Fibroblast of lung (primary cell): ENCODE data around the gene IL17D. TPM values are rescaled to one million over a fixed set of nuclear protein-coding genes. Genes with fewer than 3 reads are reported as not detected.

Source experiments
- DNase-seq, 2 donors: peaks; one replicate each; pipeline versions ENCODE4 v3.0.0 to v3.0.0-alpha.2; 2010; ENCODE audit warnings: low read depth in 2 of 2
- H2AFZ ChIP-seq: 2 replicates; pipeline ENCODE4 v1.5.1; 2012; ENCODE audit warnings: low read length, control low read depth, inconsistent platforms
- H3K27ac ChIP-seq: 2 replicates; pipeline ENCODE4 v1.5.1; 2011; ENCODE audit warnings: low read length, control low read depth; ENCODE audit not compliant: insufficient read depth
- H3K27me3 ChIP-seq: 2 replicates; pipeline ENCODE4 v1.5.1; 2011; ENCODE audit warnings: mild to moderate bottlenecking, low read length; ENCODE audit not compliant: control insufficient read depth, insufficient read depth
- H3K36me3 ChIP-seq: 2 replicates; pipeline ENCODE4 v1.5.1; 2011; ENCODE audit warnings: low read length; ENCODE audit not compliant: control insufficient read depth, insufficient read depth
- H3K4me1 ChIP-seq: 2 replicates; pipeline ENCODE4 v1.5.1; 2011; ENCODE audit warnings: low read length; ENCODE audit not compliant: control insufficient read depth, insufficient read depth; ENCODE audit errors: extremely low read depth
- H3K4me2 ChIP-seq: 2 replicates; pipeline ENCODE4 v1.5.1; 2011; ENCODE audit warnings: low read length, control low read depth; ENCODE audit not compliant: insufficient read depth; ENCODE audit errors: extremely low read depth
- H3K4me3 ChIP-seq, 4 experiments: fragments of 200-600 bp in 1 of 4; sonication (generic) in 1 of 4; replicated peaks in 1 of 4; 2 replicates each; pipeline ENCODE4 v1.5.1; 2011 to 2016; ENCODE audit warnings: low read length in 4 of 4, low read depth in 3 of 4, mild to moderate bottlenecking in 3 of 4, control low read depth in 2 of 4, inconsistent platforms in 1 of 4, mixed read lengths in 1 of 4; ENCODE audit not compliant: insufficient read depth in 1 of 4; ENCODE audit errors: control extremely low read depth in 1 of 4
- H3K79me2 ChIP-seq: 2 replicates; pipeline ENCODE4 v1.5.1; 2012; ENCODE audit warnings: mild to moderate bottlenecking, low read length, inconsistent platforms; ENCODE audit not compliant: control insufficient read depth, insufficient read depth
- H3K9ac ChIP-seq: 2 replicates; pipeline ENCODE4 v1.5.1; 2011; ENCODE audit warnings: mild to moderate bottlenecking, low read length, control low read depth; ENCODE audit not compliant: insufficient read depth
- H3K9me3 ChIP-seq: 2 replicates; pipeline ENCODE4 v1.5.1; 2012; ENCODE audit warnings: low read depth, low read length; ENCODE audit not compliant: control insufficient read depth, insufficient read depth
- H4K20me1 ChIP-seq: 2 replicates; pipeline ENCODE4 v1.5.1; 2011; ENCODE audit warnings: low read length; ENCODE audit not compliant: control insufficient read depth, insufficient read depth; ENCODE audit errors: extremely low read depth
- EZH2 ChIP-seq: IDR thresholded peaks from 2 replicates; pipeline ENCODE4 v1.5.1; 2012; ENCODE audit warnings: low read length, control low read depth, mild to moderate bottlenecking; ENCODE audit errors: missing control alignments
- polyA plus RNA-seq, 2 donors: library from polyadenylated mRNA; depleted of rRNA in 1 of 2; stranded (reverse) in 1 of 2; unstranded in 1 of 2; fragments of >200 nt; gene quantifications; 2 replicates each; pipeline ENCODE4 v1.2.1, GENCODE V29; 2011 to 2012; ENCODE audit warnings: missing spikeins in 1 of 2
- total RNA-seq: library from RNA; depleted of rRNA; stranded (reverse); fragments of >200 nt; gene quantifications from 2 replicates; pipeline ENCODE4 v1.2.1, GENCODE V29; 2014
- TF ChIP-seq, protein P1 (sequence below), 2 donors: IDR thresholded peaks in 1 of 2; conservative IDR thresholded peaks in 1 of 2; 1 replicate in 1 of 2; 2 replicates in 1 of 2; pipeline ENCODE4 v1.5.1; 2011 to 2012; ENCODE audit warnings: low read length in 2 of 2, control low read depth in 1 of 2, inconsistent platforms in 1 of 2, low read depth in 1 of 2, mild to moderate bottlenecking in 1 of 2

The IL17D gene
- total and polyA plus RNA-seq, 2 donors (not counting 1 experiment from before 2014, with no cell fraction given), result 1.2 to 2.3 TPM

DNA sequence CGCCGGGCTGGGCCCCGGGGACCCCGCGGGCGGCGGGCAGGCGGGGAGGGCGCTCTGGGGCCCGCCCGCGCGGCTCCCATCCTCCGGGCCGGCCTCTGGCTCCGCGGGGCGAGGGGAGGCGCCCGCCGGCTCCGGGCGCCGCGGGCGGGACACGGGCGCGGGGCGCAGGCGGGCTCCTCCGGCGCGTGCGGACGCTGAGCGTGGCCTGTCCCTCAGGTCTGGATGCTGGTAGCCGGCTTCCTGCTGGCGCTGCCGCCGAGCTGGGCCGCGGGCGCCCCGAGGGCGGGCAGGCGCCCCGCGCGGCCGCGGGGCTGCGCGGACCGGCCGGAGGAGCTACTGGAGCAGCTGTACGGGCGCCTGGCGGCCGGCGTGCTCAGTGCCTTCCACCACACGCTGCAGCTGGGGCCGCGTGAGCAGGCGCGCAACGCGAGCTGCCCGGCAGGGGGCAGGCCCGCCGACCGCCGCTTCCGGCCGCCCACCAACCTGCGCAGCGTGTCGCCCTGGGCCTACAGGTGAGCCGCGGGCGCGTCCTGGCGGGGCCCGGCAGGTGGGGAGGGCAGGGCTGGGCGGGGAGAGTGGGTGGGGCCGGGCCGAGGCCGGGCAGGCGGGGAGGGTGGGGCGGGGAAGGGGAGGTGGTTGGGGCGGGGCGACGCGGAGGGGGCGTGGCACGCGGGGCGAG lies 420 bp downstream of the IL17D start:
- H4K20me1 ChIP-seq, result no peaks in the 10 kb centered on the region
- H3K27me3 ChIP-seq, result no peaks in the 10 kb centered on the region
- H3K4me2 ChIP-seq, result peak overlapping the region; percentile 25
- peak; percentile 77 to 78 for DNase-seq
- H3K4me1 ChIP-seq, result no peaks in the 10 kb centered on the region
- H3K9ac ChIP-seq, result peak overlapping the region; percentile 30
- no peak overlapping the region for H3K27ac ChIP-seq
- no peaks in the 10 kb centered on the region for H3K36me3 ChIP-seq
- H3K9me3 ChIP-seq, result no peaks in the 10 kb centered on the region
- H3K4me3 ChIP-seq, result peak overlapping the region in 2 of 4 experiments; percentile 44 to 45
- TF ChIP-seq, protein P1, sequence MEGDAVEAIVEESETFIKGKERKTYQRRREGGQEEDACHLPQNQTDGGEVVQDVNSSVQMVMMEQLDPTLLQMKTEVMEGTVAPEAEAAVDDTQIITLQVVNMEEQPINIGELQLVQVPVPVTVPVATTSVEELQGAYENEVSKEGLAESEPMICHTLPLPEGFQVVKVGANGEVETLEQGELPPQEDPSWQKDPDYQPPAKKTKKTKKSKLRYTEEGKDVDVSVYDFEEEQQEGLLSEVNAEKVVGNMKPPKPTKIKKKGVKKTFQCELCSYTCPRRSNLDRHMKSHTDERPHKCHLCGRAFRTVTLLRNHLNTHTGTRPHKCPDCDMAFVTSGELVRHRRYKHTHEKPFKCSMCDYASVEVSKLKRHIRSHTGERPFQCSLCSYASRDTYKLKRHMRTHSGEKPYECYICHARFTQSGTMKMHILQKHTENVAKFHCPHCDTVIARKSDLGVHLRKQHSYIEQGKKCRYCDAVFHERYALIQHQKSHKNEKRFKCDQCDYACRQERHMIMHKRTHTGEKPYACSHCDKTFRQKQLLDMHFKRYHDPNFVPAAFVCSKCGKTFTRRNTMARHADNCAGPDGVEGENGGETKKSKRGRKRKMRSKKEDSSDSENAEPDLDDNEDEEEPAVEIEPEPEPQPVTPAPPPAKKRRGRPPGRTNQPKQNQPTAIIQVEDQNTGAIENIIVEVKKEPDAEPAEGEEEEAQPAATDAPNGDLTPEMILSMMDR (conservative IDR thresholded peaks at IDR 0.05 in 1 of 2, IDR thresholded peaks at IDR 0.05 in 1 of 2; ENCODE audit: low read depth in 1 of 2, low read length in 2 of 2), result peak; percentile 38 to 47
- TF ChIP-seq EZH2, result no peak
- H3K79me2 ChIP-seq, result no peaks in the 10 kb centered on the region
- H2AFZ ChIP-seq, result no peak overlapping the region

DNA sequence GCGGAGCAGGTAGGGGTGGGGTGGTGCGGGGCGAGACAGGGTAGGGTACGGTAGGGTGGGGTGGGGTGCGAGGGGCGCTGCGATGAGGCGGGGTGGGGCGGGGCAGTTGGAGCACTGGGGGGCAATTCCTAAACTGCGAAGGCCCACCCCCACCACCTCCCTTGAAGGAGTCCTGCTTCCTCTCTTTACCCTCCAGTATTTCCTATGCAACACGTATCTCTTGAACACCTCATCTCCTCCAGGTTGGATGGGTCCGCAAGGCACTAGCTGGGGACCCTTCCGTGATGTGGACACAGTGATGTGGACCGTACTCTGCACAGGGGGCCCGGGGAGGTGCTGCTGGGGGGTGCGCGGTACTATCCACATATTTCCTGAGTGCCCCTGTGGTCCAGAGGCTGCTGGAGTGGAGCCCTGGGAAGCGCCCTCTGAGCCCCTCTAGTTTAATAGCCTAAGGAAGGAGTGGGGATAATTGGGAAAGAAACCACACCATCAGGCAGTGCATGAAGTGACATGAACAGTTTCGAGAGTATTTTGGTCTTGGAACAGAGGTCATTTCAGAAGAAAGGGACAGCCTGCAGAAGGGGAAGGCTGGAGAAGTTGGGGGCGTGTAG lies 1.1 kb downstream of the IL17D start:
- H3K4me3 ChIP-seq, result peak overlapping the region in 1 of 4 experiments; percentile 28
- H3K79me2 ChIP-seq, result no peaks in the 10 kb centered on the region
- H3K4me1 ChIP-seq, result no peaks in the 10 kb centered on the region
- H3K9me3 ChIP-seq, result no peaks in the 10 kb centered on the region
- no peak overlapping the region for H2AFZ ChIP-seq
- H3K36me3 ChIP-seq, result no peaks in the 10 kb centered on the region
- TF ChIP-seq, protein P1 (conservative IDR thresholded peaks at IDR 0.05 in 1 of 2, IDR thresholded peaks at IDR 0.05 in 1 of 2; ENCODE audit: low read depth in 1 of 2, low read length in 2 of 2), result no peak
- no peak for TF ChIP-seq EZH2
- no peak for DNase-seq
- no peaks in the 10 kb centered on the region for H4K20me1 ChIP-seq
- peak overlapping the region; percentile 25 for H3K4me2 ChIP-seq
- H3K27ac ChIP-seq, result no peak overlapping the region
- H3K9ac ChIP-seq, result no peak overlapping the region
- no peaks in the 10 kb centered on the region for H3K27me3 ChIP-seq

DNA sequence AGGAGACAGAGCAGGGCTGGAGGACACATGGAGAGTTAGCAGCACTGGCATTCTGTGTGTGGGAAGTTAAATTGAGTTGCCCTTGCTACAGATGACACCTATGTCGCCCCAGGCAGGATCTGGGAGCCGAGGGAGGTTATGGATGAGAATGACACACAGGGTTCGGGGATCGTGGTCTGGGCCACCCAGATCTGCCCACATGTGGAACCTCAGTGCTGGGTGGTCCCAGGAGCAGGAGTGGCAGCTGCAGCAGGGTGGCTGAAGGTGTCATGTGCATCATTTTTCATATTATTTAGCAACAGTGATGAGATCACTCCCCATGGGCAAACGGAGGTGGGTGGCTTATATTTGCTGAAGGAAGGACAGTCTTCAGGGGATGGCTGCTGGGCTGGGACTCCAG lies 3.2 kb downstream of the IL17D start:
- Histone ChIP-seq H3K27me3 (no peaks in the 10 kb centered on the region), H2AFZ (no peak overlapping the region), H3K9me3 (no peaks in the 10 kb centered on the region), H3K4me2 (no peak overlapping the region), H3K9ac (no peak overlapping the region), H3K36me3 (no peaks in the 10 kb centered on the region), H3K4me3 (no peak overlapping the region), H3K4me1 (no peaks in the 10 kb centered on the region), H3K79me2 (no peaks in the 10 kb centered on the region), H3K27ac (no peak overlapping the region), H4K20me1 (no peaks in the 10 kb centered on the region)
- TF ChIP-seq EZH2, result no peak
- TF ChIP-seq, protein P1 (conservative IDR thresholded peaks at IDR 0.05 in 1 of 2, IDR thresholded peaks at IDR 0.05 in 1 of 2; ENCODE audit: low read depth in 1 of 2, low read length in 2 of 2), result no peak
- DNase-seq, result no peak
